Fibroblast of villous mesenchyme (primary cell): ENCODE measurements around the gene THAP12. TPM values are rescaled to one million over a fixed set of nuclear protein-coding genes. Genes with fewer than 3 reads are reported as not detected.
A peak's percentile ranks its signal among the peaks of the same experiment; 100 is the strongest.
"Not testable (repeated sequence)": the region's sequence is repeated elsewhere in the genome, so short reads cannot be mapped to it uniquely, and the experiment has no call there.

Experiments used
- DNase-seq: peaks from one replicate; pipeline ENCODE4 v3.0.0-alpha.2; 2010; ENCODE audit warnings: low read depth
- H3K4me3 ChIP-seq: 2 replicates; pipeline ENCODE4 v1.5.1; 2011; ENCODE audit warnings: low read depth, mild to moderate bottlenecking, low read length
- CTCF ChIP-seq: IDR thresholded peaks from 2 replicates; pipeline ENCODE4 v1.5.1; 2012; ENCODE audit warnings: low read depth, mild to moderate bottlenecking, low read length; ENCODE audit not compliant: insufficient read depth
- total RNA-seq: library from RNA; depleted of rRNA; stranded (reverse); fragments of >200 nt; gene quantifications from 2 replicates; pipeline ENCODE4 v1.2.3, GENCODE V29; 2012

The THAP12 gene
- total RNA-seq, 1 donor: 47.1 TPM

GRCh38 chr11:76322942-76323341 lies 58.0 kb downstream of the THAP12 start:
- no peak for DNase-seq
- no peak for TF ChIP-seq CTCF
- H3K4me3 ChIP-seq: no peak overlapping the region

GRCh38 chr11:76322540-76322939 lies 58.4 kb downstream of the THAP12 start:
- H3K4me3 ChIP-seq: no peak overlapping the region
- DNase-seq: no peak
- no peak for TF ChIP-seq CTCF

GRCh38 chr11:76321820-76322524 lies 59.0 kb downstream of the THAP12 start:
- no peak for DNase-seq
- no peak for TF ChIP-seq CTCF
- H3K4me3 ChIP-seq: no peak overlapping the region

- no peak for DNase-seq
- TF ChIP-seq CTCF: no peak
- no peak overlapping the region for H3K4me3 ChIP-seq
Observed at GRCh38 chr11:76321340-76321739, 59.6 kb downstream of the THAP12 start.

DNA sequence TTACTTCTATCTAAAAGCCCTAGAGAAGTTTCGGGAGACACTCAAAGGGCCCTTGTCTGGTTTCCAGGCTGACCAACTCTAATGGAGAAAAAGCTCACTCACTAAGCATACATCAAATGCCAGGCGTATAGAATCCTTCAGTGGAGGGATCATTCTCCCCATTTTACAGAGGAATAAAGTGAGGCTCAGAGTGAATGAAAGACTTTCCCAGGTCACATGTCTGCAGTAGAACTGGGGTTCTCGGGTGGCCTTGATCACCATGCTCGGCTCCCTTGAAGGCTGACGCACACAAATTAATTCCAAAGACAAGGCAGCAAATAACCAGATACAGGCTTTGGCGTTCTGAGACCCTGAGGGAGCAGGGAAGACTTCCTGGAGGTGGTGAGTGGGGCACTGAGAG lies 60.0 kb downstream of the THAP12 start:
- no peak overlapping the region for H3K4me3 ChIP-seq
- no peak for TF ChIP-seq CTCF

DNA sequence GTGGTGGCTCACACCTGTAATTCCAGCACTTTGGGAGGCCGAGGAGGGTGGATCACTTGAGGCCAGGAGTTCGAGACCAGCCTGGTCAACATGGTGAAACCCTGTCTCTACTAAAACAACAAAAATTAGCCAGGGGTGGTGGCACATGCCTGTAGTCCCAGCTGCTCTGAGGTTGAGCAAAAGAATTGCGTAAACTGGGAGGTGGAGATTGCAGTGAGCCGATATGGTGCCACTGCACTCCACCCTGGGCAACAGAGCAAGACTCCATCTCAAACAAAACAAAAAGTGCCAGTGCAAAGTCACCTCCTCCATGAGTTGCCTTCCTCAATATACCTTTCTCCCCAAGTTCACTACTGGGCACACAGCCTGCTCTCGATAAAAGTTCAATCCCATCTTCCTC lies 61.1 kb downstream of the THAP12 start:
- not testable (repeated sequence) for H3K4me3 ChIP-seq, DNase-seq

More for the DNA sequence above, 60.0 kb downstream of the THAP12 start:
- no peak for DNase-seq

DNA sequence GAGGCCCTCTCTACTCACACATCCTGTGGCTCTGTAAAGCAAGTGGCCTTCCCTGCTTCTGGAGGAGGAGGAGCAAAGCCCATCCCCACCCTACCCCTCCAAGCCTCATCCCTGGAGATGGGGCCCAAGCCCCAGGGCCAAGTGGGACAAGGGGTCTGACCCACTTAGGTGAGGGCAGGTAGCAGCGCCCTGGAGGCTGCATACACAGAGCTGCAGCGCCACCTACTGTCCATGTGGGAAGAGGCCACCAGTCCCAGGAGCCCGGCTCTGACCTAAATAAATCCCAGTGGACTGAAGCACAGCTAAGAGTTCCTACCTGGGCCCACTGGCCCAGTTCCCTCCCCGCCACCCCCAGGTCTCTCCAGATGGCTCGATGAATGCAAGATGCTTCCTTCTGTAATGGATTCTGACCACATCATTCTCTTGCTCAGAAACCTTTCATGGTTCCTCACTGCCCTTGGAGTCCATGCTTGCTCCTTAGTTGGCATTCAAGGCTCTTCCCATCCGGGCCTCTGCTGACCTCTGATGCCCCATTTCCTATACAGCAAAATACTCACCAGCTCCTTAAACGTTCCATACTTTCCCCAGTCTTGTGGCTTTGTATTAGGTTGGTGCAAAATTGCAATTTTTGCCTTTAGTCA lies 62.1 kb downstream of the THAP12 start:
- DNase-seq: peak; percentile 75
- no peak overlapping the region for H3K4me3 ChIP-seq
- peak; percentile 93 for TF ChIP-seq CTCF
